ENCODE data around the gene OGFR.

DNA sequence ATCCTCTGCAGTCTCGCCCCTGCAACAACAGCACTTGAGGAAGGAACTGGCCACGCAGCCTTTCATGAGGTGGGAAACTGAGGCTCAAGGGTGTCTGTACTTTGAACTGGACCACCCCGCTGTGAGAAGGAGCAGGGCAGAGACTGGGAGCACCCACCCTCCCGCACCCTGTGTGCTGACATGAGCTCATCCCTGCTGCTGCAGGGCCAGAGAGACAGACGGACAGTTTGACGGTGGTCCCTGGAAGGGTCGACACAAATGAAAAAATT, 25.3 kb upstream of the OGFR start:
- TF ChIP-seq HDGF (IDR thresholded peaks at IDR 0.05; ENCODE audit: borderline replicate concordance), result no peak
- no peak for TF ChIP-seq SP1 (IDR thresholded peaks at IDR 0.05)
- no peak for TF ChIP-seq FOXK2 (IDR thresholded peaks at IDR 0.05)
- TF ChIP-seq FOXA1 (IDR thresholded peaks at IDR 0.05), result no peak

Data from HEK293T (cell line).